Superior temporal gyrus (tissue), 1 donor: ENCODE data around the gene STXBP5.
A peak's percentile ranks its signal among the peaks of the same experiment; 100 is the strongest.
"Not testable (repeated sequence)": the region's sequence is repeated elsewhere in the genome, so short reads cannot be mapped to it uniquely, and the experiment has no call there.

Experiments
- DNase-seq: peaks from one replicate; pipeline ENCODE4 v3.0.0-alpha.2; 2016; ENCODE audit errors: extremely low spot score

The STXBP5 gene

DNA sequence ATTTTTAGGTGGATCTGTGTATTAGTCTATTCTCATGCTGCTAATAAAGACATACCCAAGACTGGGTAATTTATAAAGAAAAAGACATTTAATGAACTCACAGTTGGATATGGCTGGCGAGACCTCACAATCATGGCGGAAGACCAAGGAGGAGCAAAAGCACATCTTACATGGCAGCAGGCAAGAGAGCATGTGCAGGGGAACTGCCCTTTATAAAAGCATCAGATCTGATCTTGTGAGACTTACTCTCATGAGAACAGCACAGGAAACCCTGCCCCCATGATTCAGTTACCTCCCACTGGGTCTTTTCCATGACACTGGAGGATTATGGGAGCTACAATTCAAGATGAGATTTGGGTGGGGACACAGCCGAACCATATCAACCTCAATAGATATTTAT lies 176.6 kb downstream of the STXBP5 start:
- not testable (repeated sequence) for DNase-seq

DNA sequence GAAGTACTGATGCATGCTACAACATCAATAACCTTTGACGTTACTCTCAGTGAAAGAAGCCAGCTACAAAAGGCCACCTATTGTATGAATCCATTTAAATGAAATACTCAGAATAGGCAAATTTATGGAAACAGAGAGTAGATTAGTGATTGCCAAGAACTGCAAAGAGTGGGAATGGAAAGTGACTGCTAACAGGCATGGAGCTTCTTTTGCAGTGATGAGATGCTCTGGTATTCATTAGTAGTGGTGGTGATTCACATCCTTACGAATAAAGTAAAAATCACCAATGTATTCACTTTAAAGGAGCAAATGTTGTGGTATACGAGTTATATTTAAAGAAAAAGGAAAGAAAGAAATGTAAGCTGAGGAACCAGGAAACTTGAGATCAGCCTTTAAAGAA lies 177.5 kb downstream of the STXBP5 start:
- no peak for DNase-seq

DNA sequence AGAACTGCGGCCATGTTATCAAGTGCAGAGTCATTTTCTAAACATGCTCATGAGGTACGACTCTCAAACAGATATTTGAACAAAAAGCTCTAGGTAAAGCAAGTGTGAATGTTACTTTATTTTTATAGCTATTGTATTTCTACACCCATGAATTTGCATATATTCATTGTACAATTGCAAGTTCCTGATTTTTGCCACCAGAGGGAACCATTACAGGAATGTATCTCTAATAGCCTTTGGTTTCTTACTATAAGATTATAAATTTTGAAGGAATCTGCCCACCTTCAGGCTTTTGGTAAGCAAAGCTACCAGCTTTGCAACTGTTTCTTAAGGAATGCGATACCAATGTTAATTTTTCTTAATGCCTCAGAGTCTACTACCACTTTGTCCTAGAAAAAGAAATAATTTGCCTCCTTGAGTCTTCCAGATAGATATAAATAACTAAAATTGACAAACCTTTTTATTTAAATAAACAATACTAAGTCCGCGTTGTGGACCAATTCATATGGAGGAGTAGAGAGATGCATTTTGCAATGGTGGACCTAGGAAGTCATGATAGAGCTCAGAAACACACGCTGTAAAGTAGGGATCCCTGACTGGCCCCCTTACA lies 178.8 kb downstream of the STXBP5 start:
- DNase-seq: peak; percentile 47

DNA sequence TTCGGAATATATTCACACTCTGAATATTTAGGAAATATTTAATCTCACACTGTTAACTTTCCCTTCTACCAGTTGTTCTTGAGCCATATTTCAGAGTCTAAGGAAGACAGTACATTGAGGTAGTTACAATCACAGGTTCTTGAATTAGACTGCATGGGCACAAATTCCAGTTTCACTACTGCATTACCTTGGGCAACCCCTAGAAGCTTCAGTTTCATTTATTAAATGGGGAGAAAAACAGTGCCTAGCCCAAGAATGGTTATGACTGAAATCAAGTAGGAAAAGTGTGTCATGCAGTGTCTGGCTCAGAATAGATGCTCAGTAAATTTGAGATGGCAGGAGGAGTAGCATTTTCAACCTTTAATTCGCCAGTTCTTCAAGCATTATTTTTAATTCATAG lies 179.8 kb downstream of the STXBP5 start:
- DNase-seq: no peak

DNA sequence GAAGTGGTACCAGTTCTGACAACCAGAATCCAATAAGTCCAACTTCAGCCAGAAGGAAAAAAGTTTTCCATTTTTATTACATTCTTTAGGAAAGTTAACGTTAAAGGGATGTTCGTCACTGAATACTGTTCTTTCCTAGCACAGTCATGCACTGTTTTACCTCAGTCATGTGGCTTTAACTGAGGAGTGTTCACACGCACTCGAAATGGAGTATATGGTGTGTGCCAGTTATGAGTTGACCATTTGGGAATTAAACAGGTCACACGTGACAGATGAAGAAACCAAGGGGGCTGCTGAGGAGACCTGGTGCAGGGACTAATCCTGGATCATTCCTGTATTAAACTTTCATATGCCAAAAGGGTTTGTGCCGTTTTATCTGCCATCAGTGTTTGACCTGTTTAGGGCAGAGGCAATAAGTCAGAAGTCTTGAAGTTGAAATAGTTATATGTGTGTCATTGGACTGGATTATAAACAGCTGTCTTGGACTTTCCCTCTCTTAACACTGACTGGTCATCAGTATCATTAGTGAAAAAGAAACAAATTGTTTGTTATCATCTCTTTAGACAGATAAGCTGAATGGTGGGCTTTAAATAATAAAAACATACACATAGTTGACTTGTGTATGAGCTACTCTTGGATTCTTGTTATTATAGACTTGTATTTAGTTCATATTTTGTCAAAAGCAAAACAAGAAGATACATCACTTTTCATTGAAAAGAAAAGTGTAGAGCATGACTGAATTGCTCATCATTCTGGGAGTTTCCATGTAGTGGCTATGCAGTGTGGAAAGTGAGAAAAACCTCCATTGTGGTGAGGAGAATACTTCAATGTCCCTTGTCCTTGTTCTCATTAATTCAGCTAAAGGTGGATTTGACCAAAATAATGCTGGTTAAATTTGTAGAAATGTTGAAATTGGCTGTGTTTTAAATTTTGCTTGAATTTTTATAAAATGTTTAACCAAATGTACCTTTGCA lies 180.8 kb downstream of the STXBP5 start:
- no peak for DNase-seq

DNA sequence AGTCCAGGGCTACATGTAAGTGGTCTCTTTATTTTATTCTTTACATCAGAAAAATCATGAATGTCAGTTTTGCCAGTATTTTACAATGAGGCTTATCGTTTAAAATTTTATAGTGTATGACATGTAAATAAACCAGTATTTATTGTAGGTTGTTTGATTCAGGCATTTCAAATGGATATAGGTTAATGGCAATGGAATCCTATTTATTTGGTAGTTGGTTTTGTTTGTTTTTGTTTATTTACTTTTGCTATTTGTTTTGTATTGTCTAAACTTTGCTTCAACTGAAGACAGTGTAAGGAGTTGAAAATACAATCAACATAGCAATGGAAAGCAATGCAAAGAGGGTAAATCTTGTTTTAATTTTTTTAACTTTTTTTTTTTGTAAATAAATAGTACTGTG lies 185.2 kb downstream of the STXBP5 start:
- DNase-seq: no peak

DNA sequence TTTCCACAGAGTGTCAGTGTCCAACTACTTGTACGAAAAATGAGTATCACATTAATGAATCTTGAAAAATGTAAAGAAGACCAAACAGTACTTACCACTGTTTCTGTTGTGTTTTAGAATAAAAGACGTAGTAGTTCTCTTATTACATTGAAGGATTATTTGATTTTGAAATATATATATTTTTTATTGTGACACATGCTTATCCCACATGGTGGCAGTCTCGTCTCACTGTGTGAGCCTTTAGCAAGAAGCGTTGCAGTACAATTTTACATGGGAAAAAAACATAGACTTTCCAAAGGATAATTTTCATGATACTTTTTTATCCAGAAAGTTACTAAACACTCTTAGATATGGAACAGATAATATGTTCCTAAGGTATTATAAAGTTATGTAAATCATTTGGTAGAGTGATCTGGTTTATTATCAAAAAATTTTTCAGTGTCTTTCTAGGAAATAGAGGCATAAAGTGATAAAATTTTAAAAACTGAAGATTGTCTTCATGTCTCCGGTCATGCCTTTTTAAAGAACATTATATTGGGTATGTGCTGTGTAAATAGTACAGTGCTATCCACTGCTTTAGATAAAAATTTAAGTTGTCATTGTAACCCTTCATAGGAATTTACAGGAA lies 186.8 kb downstream of the STXBP5 start:
- peak; percentile 70 for DNase-seq

DNA sequence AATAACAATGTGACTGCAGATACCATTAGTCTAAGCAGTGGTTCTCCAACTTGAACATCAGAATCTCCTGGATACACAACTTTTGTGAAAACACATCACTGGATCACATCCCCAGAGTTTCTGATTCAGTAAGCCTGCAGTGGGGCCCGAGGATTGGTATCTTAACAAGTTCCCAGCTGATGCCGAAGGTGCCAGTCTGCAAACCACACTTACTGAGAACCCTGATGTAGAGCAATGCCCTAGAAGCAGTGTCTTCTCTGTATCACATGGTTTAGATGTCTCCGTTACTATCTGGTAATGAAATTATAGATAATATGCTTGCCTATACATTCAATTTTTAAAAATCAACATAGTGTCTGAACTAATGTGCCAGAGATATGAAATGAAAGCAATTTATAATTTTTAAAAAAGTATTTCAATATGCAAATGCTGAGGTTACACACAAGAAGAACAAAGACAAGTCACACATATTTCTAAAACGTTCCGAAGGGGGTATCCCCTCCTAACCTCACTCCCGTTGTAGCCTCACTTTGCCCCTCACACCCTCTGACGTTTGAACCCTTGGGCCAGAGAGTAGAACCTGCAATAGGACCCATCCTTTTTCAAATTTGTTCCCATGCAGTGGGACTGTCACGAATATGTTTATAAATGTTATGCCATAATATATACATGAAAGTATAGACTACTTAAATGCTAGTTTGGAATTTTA lies 188.9 kb downstream of the STXBP5 start:
- no peak for DNase-seq

DNA sequence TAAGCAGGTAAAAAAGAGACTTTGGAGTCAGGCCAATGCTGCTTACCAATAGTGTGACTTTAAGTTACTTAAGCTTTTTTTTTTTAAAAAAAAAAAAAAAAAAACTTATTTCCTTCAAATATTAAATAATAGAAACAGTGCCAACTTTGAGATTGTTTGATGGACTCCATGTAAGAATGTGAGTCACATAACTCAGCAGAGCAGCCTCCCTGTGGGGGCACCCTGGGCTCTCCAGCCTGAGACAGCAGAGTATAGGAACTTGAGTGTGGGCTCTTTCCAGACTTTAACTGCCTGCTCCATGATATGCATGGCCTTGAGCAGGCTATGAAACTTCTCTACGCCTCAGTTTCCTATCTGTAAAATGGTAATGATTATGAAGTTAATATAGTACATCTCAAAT lies 190.9 kb downstream of the STXBP5 start:
- no peak for DNase-seq

DNA sequence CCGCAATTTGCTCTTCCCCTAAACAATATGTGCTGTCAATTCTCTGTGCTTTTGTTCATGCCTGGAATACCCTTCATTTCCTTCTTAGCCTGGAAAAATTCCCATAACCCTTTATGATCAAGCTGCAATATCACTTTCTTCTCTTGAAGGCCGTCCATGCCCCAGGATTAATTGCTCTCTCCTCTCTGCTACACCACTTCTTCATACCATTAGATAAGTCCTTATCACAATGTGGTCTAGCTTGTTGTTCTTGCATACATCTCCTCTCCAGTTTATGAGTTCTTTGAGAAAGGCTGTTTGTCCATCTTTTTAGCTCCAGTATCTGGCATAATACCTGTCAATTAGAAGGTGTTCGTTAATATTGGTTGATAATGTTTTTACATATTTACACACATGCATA lies 193.1 kb downstream of the STXBP5 start:
- no peak for DNase-seq

DNA sequence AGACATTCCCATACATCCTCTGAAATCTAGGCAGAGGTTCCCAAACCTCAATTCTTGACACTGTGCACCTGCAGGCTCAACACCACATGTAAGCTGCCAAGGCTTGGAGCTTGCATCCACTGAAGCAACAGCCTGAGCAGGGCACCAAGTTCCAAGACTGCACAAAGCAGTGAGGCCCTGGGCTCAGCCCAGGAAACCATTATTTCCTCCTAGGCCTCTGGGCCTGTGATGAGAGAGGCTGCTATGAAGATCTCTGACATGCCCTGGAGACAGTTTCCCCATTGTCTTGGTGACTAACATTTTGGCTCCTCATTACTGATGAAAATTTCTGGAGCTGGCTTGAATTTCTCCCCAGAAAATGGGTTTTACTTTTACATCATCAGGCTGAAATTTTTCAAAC lies 196.8 kb downstream of the STXBP5 start:
- DNase-seq: no peak

DNA sequence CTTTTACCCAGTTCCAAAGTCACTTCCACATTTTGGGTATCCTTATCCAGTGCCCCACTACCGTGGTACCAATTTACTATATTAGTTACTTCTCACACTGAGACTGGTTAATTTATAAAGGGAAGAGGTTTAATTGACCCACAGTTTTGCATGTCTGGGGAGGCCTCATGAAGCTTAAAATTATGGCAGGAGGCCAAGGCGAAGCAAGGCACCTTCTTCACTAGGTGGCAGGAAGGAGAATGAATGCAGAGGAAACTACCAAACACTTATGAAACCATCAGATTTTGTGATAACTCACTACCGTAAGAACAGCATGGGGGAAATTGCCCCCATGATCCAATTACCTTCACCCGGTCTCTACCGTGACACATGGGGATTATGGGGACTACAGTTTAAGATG lies 197.6 kb downstream of the STXBP5 start:
- no peak for DNase-seq

DNA sequence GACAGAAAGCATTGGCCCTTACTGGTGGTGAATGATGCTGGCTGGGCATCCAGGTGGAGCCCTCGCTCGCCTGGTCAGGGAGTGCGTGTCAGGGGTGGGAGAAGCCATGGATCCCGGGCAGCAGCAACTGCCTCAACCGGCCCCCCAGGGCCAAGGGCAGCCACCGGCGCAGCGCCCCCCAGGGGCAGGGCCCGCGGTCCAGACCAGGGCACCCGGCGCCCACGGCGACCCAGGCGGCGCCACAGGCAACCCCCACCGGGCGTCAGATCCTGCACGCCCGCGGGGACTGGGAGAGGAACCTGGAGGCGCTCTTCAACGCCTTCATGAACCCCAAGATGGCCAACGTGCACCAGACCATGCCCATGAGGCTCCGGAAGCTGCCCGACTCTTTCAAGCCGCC lies 202.6 kb downstream of the STXBP5 start:
- DNase-seq: no peak

DNA sequence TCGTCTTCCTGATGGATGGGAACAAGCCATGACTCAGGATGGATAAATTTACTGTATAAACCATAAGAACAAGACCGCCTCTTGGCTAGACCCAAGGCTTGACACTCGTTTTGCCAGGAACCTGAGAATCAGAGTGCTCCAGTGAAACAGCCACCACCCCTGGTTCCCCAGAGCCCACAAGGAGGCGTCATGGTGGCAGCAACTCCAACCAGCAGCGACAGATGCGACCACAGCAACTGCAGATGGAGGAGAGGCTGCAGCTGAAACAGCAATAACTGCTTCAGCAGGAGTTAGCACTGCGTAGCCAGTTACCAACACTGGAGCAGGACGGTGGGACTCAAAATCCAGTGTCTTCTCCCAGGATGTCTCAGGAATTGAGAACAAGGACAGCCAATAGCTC lies 203.4 kb downstream of the STXBP5 start:
- DNase-seq: no peak

DNA sequence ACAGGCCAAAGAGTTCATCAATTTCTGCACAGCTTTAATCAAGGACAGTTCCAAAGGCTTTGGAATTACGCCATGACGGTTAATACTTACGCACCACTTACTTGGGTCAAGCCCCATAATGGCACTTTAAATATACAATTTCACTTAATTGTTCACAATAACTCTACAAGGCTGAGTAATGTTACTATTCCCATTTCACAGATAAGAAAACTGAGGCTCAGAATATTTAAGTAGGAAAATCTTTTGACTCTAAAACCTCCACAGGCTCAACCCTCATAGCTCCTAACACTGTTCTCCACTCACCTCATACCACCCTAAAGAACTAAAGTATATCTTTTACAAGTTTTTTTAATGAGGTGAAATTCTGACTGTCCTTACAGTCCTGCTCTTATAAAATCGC lies 212.4 kb downstream of the STXBP5 start:
- DNase-seq: no peak

DNA sequence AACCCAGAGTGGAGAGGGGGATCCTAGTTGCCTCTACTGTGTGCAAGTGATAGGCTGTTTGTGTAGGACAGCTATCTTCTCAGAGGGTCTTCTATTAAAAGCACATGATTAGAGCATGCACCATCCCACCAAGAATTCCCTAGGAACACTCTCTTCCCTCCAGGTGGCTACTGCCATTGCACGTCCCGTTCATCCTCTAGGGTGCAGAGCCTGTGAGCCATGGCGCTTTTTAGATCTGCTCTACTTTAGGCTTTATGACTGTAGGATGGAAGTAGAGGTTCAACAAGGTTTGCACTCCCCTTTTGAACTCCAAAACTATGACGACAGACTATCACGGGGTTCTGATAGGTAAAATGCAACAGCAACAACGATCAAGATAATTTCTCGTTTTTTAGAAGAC lies 213.7 kb downstream of the STXBP5 start:
- DNase-seq: no peak

DNA sequence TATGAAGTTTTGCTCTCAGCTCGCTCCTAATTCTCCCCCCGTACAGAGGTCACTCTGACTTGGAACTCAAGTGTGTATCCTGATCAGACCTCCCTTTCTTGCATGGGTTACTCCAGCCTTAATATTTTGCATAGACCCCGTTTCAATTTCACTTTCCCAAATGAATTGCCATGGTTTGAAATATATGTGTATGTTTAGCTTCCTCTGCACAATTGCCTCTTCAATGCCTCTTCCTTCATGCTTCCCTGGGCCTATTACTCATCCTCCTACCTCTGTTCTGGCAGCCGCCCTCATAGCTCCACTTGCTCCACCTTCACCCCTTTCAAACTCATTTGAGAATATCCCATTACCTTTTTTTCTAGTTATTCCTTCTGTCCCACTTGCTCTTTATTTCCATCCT lies 214.3 kb downstream of the STXBP5 start:
- DNase-seq: no peak

DNA sequence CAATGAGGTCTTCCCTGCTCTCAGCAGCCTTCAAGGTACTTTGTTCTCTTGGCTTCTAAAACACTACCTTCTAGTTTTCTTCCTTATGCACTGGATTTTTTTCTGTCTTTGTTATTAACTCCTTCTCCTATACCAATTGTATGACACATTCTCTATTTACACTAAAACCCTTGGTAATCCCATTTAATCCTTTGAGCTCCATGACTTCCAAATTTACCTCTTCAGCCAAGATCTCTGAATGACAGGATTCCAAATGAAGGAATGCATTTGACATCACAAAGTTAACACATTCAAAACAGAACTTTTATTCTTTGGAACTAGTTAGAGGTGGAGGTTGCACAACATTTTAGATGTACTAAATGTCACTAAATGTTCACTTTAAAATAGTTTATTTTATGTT lies 217.7 kb downstream of the STXBP5 start:
- DNase-seq: no peak

DNA sequence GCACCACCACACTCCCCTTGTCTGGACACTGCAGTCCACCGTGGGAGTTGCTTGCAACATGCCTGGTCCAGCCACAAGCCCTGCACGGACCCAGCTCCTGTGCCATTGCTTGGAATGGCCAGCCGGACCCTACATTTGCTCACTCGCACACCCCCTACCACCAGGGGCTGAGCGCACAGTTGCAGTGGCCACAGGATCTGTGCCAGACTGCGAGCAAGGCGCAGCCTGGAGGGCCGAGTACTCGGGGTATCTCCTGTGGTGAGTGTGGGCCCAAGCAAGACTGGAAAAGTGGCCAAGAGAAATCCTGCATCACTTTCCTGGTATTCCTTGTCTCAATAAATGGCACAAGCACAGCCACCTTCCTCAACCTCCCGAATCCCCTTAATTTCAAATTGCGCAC lies 218.9 kb downstream of the STXBP5 start:
- no peak for DNase-seq

DNA sequence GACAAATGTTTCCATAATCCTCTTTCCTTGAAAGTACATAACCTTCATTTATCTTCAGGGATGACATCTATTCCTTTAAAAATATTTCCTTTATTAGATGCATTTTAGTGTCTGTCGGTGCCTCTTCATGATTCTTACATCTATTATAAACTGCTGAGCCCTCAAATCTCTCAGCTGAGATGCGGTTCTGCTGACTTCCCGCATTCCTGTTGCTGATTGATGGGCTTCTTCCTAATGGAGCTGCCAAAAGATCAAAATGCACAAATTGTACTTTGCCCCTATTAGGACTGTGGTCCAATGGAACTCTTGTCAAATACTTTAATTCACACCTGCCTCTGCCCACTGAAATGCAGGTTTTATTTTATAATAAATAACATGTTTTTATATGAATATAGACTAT lies 225.6 kb downstream of the STXBP5 start:
- no peak for DNase-seq

DNA sequence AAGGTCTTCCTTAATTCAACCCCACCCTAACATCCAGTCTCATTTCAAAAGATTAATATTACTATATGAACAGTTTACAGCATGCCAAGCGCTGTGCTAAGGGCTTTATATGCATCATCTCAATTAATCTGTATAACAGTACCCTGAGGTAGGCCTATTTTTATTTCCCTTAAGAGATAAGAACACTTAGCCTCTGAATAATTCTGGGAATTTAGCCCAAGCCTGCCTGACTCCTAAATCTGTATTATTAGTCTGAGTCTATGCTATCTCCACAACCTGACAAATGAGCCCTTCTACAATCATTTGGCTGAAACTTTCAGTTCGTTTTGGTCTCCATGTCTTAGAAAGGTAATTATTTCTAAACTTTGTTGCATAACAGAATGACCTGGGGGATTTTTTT lies 226.6 kb downstream of the STXBP5 start:
- DNase-seq: no peak

DNA sequence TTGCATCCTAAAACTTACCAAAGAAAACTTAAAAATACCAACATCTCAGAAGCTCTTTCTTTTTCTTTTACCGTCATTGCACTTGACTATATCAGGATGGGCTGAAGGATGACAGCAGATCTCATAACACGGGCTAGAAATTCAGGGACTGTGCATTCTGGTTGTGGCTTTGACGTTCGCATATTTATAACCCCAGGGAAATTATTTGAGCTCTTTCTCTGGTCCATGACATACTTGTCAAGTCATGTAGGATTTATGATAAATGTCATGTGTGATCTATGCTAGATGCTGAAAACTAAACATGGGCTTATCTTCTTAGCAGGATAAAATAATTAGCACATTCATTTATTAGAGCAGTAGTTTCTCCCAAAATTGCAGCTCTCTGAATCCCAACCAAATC lies 229.9 kb downstream of the STXBP5 start:
- no peak for DNase-seq
